NCI-H345 treated with DMSO at 0.1 percent for 48 hours (cell line): ENCODE measurements around the gene DGKB.

Source experiments
- DNase-seq: peaks from one replicate; lab custom pipeline; 2025; ENCODE audit not compliant: unreplicated experiment; lab: John Stamatoyannopoulos, UW

Gene DGKB

DNA sequence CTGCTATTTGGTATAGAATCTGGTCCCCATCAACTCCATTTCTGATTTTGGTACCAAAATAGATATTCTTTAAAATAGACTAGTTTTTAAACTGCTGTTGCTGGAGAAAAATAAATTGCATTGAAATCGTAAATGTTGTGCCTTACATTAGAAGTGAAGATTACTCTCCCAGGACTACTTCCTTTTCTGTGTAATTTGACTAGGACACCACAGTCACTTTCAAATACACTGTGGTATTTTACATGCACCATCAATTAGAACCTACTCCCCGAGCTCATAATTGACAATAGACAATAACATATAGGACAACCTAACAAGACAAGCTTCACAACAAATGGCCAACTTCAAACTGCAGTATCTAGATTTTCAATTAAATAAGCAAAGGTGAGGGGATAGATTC is 211.5 kb downstream of the DGKB start:
- DNase-seq, result no peak

DNA sequence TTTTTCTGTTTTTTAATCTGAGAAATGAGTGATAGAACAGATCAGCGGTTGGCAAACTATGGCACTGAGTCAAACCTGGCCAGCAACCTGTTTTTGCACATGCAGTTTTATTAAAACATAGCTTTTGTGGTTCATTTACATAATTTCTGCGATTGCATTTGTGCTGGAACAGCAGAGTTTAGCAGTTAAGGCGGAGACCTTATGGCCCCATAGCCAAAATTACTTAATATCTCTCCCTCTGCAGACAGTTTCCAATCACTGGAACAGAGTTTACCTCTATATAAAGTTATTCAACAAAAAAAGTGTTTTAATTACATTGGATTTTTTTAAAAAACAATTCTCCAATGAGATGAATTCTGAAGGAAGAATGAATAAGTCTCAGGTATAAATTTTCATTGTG is 212.1 kb downstream of the DGKB start:
- DNase-seq, result no peak

DNA sequence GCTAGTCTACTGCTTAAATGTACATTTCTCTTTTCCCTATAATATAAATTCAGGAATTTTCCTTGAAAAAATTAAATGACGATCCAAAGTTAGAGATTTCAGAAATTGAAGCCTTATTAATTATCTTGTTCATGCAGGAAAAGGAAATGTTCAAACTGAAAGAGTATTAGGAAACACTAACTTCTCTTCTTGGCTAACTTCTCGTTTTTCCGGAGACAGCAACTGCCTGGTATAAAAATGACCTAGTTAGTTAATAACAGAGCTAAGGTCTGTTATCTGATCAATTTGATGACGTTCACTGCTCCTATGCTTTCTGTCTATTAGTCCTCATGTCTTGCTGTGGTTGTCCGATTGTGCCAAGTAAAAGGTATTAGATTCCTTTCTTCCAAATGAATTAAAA is 212.5 kb downstream of the DGKB start:
- DNase-seq, result no peak

DNA sequence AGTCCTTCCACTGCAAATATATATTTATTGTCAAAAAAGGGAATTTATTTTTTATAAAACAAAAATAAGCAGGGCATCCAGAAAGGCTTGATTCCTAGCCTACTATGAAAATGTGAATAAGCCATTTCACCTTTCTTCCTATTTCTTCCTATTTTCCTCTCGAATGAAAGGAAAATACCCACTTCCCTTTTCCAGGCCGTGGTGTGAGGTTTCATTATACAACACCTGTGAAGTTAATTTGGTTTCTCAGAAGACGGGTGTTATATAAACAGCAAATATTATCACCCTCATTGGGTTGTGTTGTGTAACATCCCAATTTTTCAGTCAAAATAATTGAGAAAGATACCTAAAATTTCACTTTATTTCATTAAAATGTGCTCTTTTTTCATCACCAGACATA is 214.3 kb downstream of the DGKB start:
- DNase-seq, result no peak

DNA sequence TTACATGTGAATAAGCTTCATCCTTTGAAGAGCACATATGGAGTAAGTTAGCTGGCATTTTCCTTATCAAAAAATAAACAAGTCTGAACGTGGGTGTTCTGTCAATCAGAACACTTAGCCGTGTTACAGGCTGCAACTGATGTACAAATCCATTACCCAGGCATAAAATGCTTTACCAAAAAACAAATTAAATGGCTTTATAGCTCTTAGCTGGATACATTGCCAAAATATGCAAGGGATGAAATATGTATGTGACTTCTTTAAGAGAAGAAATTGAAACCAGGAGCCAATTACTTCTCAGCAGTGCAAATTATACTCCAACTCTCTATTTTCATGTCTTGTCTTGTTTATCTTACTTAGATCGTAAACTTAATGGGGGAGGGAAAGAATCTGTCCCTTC is 214.8 kb downstream of the DGKB start:
- DNase-seq, result no peak

DNA sequence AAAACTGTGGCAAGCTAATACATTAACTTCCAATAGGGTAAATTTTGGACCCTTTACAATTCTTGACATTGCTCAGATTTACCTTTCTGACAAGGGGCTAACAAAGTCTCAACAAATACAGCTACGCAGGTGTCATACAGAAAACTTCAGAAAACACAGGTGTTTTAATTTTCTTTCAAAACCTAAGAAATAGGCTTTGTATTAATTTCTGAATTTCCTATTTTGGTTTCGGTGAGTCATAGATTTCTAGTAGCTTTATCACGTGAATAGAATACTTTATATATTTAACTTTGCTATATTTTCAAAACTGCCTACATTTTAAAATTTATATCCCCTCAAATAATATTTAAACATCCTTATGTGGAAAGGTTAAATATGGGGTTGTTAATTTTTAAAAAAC is 215.3 kb downstream of the DGKB start:
- no peak for DNase-seq

DNA sequence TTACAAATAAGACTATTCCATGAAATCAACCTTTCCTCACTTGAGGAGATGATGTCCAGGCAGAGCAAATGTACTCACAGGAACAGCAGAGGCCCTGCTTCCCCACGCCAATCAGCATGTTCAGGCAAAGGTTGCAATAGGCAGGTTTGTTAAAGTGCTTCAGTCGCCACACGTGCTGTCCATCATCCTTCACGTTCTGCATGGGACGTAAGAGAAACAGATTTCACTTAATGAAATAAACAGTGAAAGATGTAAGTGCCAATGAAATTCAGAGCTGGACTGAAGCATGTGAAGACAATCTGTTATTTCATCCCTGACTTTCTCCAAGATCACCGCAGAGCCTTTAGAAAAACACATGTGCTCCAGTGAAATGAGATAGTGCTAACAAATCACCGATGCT is 217.4 kb downstream of the DGKB start:
- DNase-seq, result no peak

DNA sequence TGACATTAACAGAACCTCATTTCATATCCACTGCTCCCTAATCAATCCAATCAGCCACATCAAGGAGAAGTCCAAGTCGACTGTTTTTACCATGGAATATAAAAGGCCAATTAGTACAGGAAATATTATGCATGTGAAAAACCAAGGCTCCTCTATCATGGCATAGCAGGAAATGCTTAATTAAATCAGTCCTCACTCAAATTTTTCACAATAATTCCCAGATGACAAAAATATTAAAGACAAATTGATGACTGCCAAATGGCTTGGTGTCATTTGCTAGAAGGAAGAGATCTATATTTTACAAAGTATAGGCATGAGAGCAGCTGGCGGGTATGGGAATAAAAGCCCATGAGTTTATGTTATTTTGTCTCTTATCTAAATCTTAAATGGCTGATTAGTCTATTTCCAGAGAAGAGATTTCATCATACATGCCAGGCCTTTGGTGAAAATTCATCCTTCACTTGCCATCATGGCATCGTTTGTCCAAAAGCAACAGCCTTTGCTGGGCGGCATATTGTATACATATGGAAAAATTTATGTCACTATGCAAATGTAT is 219.6 kb downstream of the DGKB start:
- DNase-seq, result no peak

DNA sequence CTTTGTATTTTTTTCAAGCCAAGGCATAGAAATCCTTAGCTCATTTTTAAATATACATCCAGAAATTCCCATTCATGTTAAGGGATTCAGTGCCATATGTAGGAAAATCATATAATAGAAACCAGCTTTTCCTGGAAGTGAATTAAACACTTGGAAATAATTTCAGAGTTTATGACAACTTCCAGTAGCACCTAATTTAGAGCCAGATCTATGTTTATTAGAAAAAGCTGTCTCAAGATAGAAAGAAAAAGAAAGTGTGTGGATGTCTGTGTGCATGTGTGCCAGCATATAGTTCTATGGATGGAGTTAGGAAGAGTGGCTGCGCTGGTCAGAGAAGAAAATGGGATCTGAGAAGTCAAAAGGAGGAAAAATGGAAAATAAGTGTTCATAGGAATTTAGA is 225.7 kb downstream of the DGKB start:
- no peak for DNase-seq

DNA sequence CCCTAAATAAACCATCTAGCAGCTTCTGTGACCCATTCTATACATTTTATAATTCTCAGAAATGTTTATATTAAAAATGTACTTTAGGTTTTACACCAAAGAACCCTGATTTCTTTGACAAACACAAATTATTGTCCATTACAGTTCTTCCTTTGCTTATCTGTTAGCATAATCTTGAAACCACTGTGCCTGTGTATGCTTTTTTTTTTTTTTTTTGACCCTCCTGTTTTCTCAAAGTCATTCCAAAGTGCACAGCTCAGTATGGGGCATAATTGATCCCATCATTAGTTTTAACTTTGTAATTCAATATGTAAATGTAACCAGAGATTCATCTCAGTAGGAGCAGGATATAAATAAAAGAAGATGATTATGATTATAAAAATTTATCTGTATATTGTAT is 229.3 kb downstream of the DGKB start:
- DNase-seq, result no peak

DNA sequence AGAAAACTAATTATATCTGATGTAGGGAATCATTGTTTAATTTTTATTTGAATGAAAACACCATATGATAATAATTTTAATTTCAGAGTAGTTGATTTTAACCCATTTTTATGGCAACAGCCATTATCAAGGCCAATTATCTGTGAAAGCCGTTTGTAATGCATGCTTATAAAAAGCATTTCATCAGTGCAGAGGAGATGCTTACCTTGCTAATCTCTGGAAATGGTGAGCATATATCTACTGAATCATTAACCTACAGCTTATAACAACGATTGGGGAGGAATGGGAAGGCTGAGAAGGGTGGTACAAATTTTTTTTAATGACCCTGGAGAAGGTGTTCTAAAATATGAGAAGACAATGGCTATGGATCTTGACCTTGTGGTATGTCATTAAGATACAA is 235.6 kb downstream of the DGKB start:
- no peak for DNase-seq

DNA sequence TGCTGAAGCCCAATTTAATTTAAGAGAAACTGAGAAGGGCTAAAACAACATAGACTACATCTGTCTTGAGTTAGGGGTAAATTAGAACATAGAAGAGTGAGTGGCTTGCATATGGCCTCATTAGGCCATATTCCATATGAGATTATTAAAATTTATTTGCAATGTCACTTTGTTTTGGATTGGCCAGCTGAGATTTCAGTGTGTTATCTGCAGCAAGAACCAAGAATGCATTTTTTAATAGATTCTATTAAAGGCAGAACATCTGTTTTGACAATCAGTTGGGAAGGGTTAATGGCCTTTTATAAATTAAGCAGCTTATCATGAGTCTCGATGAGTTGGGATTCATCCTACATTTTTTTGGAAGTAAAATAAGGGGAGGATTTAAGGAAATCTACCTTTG is 236.2 kb downstream of the DGKB start:
- no peak for DNase-seq

DNA sequence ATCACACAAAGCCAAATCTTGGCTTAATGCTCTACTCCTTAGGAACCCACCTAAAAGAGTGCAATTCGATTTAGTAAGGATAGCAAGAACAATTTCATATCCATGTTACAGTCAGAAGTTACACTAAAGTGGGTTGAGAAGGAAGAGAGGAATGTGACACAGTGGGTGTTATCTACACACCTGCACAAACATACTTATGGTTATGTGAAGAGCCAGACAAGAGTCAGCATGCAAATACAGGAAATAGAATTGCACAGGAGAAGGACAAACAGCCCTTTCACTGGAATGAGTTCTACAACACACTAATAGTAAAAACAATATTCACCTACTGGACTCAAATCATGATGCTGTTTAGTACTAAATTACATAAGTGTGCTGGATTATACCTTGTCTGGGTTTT is 262.8 kb downstream of the DGKB start:
- DNase-seq, result peak; percentile 32

DNA sequence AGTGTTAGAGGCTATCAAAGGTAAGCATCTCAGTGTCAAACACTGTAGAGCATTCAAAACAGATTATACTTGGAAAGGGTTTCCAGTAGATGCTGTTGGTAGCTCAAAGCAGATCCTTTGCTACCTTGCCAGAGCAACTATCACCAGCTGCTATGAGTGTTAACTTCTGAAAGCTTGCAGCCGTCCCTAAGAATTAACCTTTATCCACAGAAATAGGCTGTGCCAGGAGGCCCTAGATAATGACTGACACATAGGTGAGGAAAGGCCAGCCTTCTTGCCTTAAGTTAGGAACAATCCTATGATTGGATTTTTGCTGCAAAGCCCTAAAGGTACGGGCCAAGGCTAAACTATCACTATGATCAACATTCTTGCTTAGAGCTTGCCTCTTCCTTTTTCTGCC is 263.2 kb downstream of the DGKB start:
- DNase-seq, result no peak

DNA sequence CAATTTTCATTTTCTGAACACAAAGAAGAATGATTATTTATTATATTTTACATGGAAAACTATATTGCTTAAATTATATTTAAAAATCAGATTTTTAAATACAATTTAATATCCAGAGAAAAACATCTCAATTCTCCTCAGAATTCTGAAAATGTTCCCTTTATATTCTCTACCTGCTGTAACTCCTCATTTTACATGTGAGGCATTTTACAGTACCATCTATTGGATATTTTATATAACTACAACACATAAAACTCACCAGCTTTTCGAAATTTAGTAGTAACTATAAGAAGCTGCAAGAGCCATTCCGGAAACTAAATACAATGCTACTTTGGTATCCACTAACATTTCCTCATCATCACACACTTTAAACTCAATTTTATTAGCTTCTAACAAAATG is 264.6 kb downstream of the DGKB start:
- no peak for DNase-seq

DNA sequence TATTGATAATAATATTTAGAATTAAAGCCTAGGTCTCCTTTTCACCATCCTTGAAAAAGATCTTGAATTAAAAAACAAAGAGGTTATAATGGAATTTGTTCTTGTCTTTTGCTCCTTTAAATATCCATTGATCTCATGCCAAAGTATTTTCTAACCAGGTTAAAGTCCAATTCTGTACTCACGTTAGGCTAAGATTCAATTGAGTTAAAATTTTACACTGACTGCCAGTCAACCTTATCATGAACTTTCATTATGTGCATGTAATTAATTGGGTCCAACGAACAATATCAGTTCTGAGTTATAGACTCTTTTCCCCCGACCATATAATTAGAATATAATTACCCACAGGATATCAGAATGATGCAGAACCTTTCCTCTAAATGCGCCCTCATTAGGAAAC is 266.6 kb downstream of the DGKB start:
- no peak for DNase-seq

DNA sequence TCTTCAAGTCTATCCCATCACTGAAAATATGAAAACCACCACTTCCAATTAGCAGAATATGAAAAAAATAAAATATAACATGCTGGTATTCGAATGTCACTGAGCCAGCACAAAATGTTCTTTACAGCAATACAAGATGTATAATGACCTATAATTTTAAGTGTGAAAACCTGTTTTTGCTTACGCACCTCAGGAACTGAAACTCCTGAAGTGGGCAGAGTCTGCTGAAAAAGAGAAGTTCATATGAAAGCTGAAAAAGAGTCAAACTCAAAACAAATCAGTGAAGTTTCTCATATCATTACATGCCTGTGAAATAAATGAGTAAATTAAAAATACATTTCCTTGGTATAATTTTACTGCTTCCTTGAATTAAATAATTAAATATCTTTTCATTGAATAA is 272.5 kb downstream of the DGKB start:
- no peak for DNase-seq

DNA sequence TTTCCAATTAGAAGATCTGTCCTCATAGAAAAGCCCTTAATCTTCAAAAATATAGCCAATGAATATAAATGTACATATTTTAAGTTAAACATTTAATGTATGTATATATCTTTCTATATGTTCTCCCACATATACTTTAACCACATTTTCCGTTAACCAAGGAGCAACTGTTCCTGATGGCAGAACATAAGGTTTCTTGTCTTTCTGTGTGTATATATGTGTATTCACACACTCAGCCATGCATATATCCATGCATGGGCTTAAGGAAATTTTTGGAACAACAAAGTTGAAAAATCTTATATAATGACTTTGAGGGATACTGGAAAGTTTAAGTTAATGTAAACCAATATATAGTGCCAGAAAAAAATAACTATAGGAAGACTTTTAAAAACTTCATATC is 274.0 kb downstream of the DGKB start:
- no peak for DNase-seq

DNA sequence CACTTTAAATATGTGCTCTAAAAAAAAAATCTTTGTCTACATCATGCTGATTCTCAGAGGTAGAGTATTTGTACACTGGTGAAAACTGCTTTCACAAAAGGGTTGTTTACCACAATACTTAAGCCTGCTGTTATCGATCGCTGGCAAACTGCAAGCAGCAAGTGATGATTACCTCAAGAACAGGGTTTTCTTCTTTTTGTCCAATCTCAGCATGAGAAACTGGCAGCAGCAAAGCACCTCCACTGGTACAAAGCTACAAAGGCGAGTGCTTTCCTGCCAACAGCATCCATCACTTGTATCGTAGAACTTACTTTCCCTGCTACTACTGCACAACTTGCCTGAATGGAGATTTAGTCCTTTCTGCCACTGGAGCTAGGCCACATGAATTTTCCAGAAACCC is 276.5 kb downstream of the DGKB start:
- DNase-seq, result peak; percentile 82

DNA sequence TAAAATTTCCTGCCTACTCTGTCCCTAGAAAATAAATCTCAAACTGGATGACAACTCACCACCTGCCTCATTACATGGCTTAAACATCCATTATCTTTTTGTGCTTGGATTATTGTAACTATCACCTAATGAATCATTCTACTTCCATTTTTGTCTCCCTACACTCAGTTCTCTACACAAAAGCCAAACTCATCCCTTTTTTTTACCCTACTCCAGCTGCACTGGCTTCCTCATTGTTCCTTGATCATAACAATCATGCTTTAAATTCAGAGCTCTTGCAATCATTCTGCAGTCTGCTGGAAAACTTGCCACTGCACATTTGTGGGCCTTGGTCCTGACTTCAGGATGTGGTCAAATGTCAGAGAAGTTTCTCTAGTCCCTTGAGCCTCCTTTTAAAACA is 280.0 kb downstream of the DGKB start:
- no peak for DNase-seq

DNA sequence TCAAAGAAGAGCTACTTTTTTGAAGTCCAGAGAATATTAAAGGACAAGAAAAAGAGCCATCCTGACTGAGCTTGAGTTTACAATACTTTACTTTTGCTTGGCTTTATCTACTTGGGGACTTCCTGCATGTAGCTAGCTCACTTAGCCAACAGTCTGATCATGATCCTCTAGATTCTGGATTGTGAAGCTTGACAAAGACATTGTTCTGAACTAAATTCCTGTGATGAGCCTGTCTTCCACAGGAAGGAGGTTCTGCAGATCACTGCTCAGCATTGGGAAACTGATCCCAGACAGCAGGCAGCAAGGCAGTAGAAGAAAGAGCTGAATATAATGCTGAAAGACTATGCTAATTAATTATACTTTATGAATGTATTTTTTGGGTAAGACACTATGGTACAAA is 296.4 kb downstream of the DGKB start:
- DNase-seq, result no peak

DNA sequence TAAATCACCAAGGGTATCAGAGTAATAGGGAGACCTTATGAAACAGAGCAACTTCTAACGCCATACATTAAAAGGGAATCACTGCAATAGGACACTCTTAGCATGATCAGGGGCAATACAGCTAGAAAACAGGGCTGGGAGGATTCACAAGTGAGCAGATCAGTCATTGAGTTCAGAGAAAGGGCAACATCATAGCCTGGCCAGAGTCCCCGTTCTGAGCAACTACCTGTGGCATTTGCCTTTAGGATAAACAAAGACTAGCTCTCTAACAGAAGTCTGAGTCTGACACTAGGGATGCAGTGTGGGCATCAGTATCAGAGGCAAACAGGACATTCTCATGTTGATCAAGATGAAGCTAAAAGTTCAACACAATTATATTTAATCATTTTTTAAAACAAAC is 297.9 kb downstream of the DGKB start:
- no peak for DNase-seq

DNA sequence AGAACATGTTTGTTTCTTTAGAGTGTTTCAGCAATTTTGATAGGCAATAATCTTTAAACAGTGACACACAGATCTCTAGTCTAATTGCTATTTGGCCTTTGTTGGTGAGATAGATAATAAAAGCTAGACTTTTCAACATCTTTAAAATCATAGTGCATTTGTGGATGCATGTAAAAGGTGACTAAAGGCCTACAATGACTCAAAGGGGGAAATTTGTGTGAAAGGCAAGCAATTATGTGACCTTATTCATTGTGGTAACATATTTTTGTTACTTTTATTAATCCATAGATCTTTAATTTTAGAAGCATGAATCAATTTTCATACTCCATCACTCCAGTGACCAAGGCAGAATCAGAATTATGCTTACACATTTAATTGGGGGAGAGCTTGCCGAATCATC is 299.7 kb downstream of the DGKB start:
- no peak for DNase-seq

DNA sequence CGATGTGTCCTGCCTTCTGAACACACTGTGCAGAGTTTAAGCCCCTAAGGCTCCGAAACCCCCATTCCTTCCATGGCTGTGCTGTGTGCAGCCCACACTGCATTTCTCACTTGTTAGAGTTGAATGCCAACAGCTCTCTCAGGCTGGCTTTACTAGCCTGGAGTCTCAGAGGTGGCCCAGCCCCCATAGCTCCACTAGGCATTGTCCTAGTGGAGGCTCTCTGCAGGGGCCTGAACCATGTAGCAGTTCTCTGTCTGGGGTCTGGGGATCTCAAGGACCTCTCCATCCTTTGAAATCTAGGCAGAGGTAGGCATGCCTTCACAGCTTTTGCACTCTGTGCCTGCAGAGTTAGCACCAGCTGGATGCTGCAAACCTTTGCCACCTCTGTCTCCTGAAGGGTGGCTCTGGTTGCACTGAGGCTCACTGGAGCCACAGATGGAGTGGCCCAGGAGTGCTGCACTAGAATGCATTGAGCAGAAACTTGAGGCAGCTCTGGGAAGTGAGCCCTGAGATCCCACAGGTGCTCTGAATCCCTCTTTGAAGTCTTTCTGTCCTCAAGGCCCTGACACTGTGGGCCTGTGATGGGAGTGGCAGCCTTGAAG is 301.7 kb downstream of the DGKB start:
- no peak for DNase-seq
